Measurements from ENCODE around the gene SLC12A3.

SLC12A3 gene

DNA sequence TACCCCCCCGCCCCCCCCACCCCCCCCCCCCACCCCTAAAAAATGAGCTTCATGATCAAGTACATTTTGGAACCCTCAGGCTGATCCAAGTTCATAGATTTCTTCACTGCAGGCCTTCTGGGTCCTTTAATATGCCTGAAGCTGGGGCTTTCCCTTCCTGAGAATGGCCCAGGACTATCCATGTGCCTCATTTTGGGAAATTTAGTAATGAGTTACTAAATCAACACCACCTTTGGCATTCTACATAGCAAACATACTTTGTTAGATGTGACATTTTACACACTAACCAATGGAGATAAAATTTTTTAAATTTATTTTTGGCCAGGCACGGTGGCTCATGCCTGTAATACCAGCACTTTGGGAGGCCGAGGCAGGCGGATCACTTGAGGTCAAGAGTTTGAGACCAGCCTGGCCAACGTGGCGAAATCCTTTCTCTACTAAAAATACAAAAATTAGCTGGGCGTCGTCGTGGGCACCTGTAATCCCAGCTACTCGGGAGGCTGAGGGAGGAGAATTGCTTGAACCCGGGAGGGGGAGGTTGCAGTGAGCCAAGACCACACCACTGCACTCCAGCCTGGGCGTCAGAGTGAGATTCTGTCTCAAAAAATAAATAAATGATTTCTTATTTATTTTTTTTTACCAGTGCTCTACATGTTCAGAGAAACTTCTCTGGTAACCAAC, 81.0 kb downstream of the SLC12A3 start:
- no peaks in the 10 kb centered on the region for H3K9me2 ChIP-seq (replicated peaks; ENCODE audit: insufficient read depth, low read length)
- H3K36me3 ChIP-seq (ENCODE audit: low read length), result peaks cover 28% of the 10 kb centered on the region
- H2AFZ ChIP-seq (ENCODE audit: low read depth, low read length, severe bottlenecking), result no peak overlapping the region
- H3K9ac ChIP-seq (ENCODE audit: low read length), result no peak overlapping the region
- H3K79me2 ChIP-seq (ENCODE audit: insufficient read depth, low read length), result no peaks in the 10 kb centered on the region
- peaks cover 69% of the 10 kb centered on the region for H3F3A ChIP-seq (ENCODE audit: insufficient read depth)
- peak overlapping the region; percentile 41; the same call in 1 of the 2 replicates for H3K27ac ChIP-seq (ENCODE audit: low read depth, low read length)
- no peaks in the 10 kb centered on the region for H4K20me1 ChIP-seq (ENCODE audit: low read depth, low read length)
- no peak overlapping the region for H3K4me3 ChIP-seq (ENCODE audit: insufficient read depth, low read length, poor library complexity, severe bottlenecking)
- no peak for TF ChIP-seq EZH2phosphoT487 (conservative IDR thresholded peaks at IDR 0.05; ENCODE audit: low read length)
- TF ChIP-seq, protein P1, sequence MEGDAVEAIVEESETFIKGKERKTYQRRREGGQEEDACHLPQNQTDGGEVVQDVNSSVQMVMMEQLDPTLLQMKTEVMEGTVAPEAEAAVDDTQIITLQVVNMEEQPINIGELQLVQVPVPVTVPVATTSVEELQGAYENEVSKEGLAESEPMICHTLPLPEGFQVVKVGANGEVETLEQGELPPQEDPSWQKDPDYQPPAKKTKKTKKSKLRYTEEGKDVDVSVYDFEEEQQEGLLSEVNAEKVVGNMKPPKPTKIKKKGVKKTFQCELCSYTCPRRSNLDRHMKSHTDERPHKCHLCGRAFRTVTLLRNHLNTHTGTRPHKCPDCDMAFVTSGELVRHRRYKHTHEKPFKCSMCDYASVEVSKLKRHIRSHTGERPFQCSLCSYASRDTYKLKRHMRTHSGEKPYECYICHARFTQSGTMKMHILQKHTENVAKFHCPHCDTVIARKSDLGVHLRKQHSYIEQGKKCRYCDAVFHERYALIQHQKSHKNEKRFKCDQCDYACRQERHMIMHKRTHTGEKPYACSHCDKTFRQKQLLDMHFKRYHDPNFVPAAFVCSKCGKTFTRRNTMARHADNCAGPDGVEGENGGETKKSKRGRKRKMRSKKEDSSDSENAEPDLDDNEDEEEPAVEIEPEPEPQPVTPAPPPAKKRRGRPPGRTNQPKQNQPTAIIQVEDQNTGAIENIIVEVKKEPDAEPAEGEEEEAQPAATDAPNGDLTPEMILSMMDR (IDR thresholded peaks at IDR 0.05; ENCODE audit: insufficient read depth, low read length, poor library complexity, severe bottlenecking), result no peak
- no peak overlapping the region for H3K4me2 ChIP-seq (ENCODE audit: low read depth, low read length, poor library complexity, severe bottlenecking)
- H3K27me3 ChIP-seq (ENCODE audit: low read length), result no peaks in the 10 kb centered on the region
- H3K9me3 ChIP-seq (ENCODE audit: insufficient read depth, low read length), result no peaks in the 10 kb centered on the region

DNA sequence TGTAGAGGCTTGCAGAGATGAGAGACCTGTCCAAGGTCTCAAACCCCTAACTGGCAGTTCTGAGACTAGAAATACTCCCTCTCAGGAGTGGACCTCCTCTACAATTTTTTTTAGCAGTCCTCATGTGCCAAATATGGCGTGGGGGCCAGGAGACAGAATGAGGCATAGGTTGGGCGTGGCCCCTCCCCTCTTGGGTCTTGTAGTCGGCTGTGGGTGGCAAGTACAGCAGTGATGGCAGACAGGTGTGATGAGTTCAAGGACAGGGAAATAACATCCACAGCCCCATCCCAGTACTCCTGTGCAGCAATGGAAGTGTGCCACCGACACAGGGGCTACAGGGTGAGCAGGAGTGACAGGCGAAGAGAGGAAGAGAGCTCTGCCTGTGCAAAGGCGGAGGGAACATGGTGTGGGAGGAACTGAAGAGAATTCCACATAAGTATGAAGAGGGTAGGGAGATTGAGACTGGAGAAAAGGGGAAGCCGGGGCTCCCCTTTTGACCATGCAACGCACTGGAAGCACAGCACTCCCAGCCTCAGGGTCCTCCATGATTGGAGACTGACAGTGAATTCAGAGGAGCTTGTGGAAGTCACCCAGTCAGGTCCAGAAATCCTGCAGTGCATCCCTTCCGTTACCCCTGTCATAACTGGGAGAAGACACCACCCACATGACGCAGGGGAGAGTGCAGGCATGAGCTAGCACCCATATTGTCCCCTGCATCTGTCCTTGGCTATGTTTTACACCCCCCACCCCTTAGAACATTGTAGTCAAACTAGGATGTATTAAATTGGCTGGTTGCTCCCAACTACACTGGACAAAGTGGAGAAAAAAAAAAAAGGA, 82.0 kb downstream of the SLC12A3 start:
- no peak overlapping the region for H3K4me2 ChIP-seq (ENCODE audit: low read depth, low read length, poor library complexity, severe bottlenecking)
- H3K9ac ChIP-seq (ENCODE audit: low read length), result no peak overlapping the region
- TF ChIP-seq EZH2phosphoT487 (conservative IDR thresholded peaks at IDR 0.05; ENCODE audit: low read length), result no peak
- TF ChIP-seq, protein P1 (IDR thresholded peaks at IDR 0.05; ENCODE audit: insufficient read depth, low read length, poor library complexity, severe bottlenecking), result no peak
- no peaks in the 10 kb centered on the region for H3K9me3 ChIP-seq (ENCODE audit: insufficient read depth, low read length)
- no peaks in the 10 kb centered on the region for H3K27me3 ChIP-seq (ENCODE audit: low read length)
- no peak overlapping the region for H2AFZ ChIP-seq (ENCODE audit: low read depth, low read length, severe bottlenecking)
- H4K20me1 ChIP-seq (ENCODE audit: low read depth, low read length), result no peaks in the 10 kb centered on the region
- H3K4me3 ChIP-seq (ENCODE audit: insufficient read depth, low read length, poor library complexity, severe bottlenecking), result no peak overlapping the region
- peaks cover 64% of the 10 kb centered on the region for H3F3A ChIP-seq (ENCODE audit: insufficient read depth)
- H3K27ac ChIP-seq (ENCODE audit: low read depth, low read length), result peak overlapping the region; percentile 41; the same call in 1 of the 2 replicates
- H3K9me2 ChIP-seq (replicated peaks; ENCODE audit: insufficient read depth, low read length), result no peaks in the 10 kb centered on the region
- peaks cover 19% of the 10 kb centered on the region for H3K36me3 ChIP-seq (ENCODE audit: low read length)
- no peaks in the 10 kb centered on the region for H3K79me2 ChIP-seq (ENCODE audit: insufficient read depth, low read length)

DNA sequence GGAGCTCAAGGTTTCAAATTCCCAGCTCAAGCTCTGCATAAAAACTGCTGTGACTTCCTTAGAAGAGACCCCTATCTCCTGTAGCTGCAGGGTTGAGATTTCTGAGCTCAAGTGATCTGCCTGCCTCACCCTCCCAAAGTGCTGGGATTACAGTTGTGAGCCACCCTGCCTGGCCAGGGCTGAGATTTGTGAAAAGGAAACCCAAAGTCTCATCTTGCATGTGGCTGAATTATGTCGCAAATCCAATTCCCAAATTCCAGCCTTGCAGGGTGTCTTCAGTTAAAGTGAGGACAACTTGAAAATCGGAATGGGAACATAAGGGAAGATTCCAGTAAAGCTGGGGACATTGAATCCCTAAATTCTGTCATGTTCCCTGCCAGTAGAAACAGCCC, 82.6 kb downstream of the SLC12A3 start:
- no peak overlapping the region for H3K4me2 ChIP-seq (ENCODE audit: low read depth, low read length, poor library complexity, severe bottlenecking)
- H3K27ac ChIP-seq (ENCODE audit: low read depth, low read length), result 0 out of 2 replicates have a peak overlapping the region, but pooled peaks have one; percentile 41
- no peak overlapping the region for H3K4me3 ChIP-seq (ENCODE audit: insufficient read depth, low read length, poor library complexity, severe bottlenecking)

More for the DNA sequence above, 82.6 kb downstream of the SLC12A3 start:
- H3K36me3 ChIP-seq (ENCODE audit: low read length), result peaks cover 19% of the 10 kb centered on the region
- H3K9ac ChIP-seq (ENCODE audit: low read length), result no peak overlapping the region
- no peaks in the 10 kb centered on the region for H4K20me1 ChIP-seq (ENCODE audit: low read depth, low read length)
- no peaks in the 10 kb centered on the region for H3K9me2 ChIP-seq (replicated peaks; ENCODE audit: insufficient read depth, low read length)
- TF ChIP-seq, protein P1 (IDR thresholded peaks at IDR 0.05; ENCODE audit: insufficient read depth, low read length, poor library complexity, severe bottlenecking), result no peak
- TF ChIP-seq EZH2phosphoT487 (conservative IDR thresholded peaks at IDR 0.05; ENCODE audit: low read length), result no peak
- no peaks in the 10 kb centered on the region for H3K9me3 ChIP-seq (ENCODE audit: insufficient read depth, low read length)
- H3K27me3 ChIP-seq (ENCODE audit: low read length), result no peaks in the 10 kb centered on the region
- H3F3A ChIP-seq (ENCODE audit: insufficient read depth), result peaks cover 61% of the 10 kb centered on the region
- no peaks in the 10 kb centered on the region for H3K79me2 ChIP-seq (ENCODE audit: insufficient read depth, low read length)
- H2AFZ ChIP-seq (ENCODE audit: low read depth, low read length, severe bottlenecking), result no peak overlapping the region

Data from SU-DHL-6 (cell line).